ENCODE results near the gene TXNRD2.

DNA sequence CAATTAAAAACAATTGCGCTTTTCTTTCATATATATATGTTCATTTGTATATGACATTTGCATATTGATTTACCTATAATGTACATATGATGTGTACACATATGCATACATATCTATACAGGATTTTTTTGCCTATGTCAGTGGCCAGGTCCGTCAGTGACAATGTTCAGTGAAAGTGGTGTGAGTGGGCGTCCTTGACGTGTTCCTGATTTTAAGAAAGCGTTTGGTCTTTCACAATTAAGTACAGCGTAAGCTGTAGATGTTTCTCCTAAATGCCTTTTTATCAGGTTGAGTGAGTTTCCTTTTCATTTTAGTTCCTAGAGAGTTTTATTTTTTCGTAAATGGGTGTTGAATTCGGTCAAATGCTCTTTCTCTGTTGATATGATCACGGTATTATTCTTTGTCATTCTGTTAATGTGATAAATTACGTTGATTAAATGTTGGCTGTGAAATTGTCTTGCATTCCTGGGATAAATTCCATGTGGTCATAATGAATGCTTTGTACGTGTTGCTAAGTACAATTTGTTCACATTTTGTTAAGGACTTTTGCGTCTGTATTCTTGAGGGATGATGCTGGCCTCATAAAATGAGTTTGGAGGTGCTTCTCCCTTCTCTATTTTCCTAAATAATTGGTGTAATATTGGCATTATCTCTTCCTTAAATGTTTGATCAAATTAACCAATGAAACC is 76.3 kb downstream of the TXNRD2 start:
- TF ChIP-seq, protein P1, sequence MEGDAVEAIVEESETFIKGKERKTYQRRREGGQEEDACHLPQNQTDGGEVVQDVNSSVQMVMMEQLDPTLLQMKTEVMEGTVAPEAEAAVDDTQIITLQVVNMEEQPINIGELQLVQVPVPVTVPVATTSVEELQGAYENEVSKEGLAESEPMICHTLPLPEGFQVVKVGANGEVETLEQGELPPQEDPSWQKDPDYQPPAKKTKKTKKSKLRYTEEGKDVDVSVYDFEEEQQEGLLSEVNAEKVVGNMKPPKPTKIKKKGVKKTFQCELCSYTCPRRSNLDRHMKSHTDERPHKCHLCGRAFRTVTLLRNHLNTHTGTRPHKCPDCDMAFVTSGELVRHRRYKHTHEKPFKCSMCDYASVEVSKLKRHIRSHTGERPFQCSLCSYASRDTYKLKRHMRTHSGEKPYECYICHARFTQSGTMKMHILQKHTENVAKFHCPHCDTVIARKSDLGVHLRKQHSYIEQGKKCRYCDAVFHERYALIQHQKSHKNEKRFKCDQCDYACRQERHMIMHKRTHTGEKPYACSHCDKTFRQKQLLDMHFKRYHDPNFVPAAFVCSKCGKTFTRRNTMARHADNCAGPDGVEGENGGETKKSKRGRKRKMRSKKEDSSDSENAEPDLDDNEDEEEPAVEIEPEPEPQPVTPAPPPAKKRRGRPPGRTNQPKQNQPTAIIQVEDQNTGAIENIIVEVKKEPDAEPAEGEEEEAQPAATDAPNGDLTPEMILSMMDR (conservative IDR thresholded peaks at IDR 0.05; ENCODE audit: low read depth, low read length), result no peak
- no peak for TF ChIP-seq EZH2phosphoT487 (IDR thresholded peaks at IDR 0.05; ENCODE audit: borderline replicate concordance, low read length)

All from PC-3 (cell line).